Smooth muscle cell (in vitro differentiated cells): ENCODE data around the gene RNF148. TPM values are rescaled to one million over a fixed set of nuclear protein-coding genes. Genes with fewer than 3 reads are reported as not detected.

Experiments
- DNase-seq: peaks from one replicate; lab custom pipeline; 2025; ENCODE audit not compliant: unreplicated experiment; lab: John Stamatoyannopoulos, UW
- H2AFZ ChIP-seq: fragments of 200-600 bp; sonication (generic); 2 replicates; pipeline ENCODE4 v1.6.0; 2016; ENCODE audit warnings: antibody characterized with exemption, low read depth, mild to moderate bottlenecking
- H3F3A ChIP-seq: fragments of 200-600 bp; sonication (generic); 2 replicates; pipeline ENCODE4 v1.6.0; 2017; ENCODE audit warnings: antibody characterized with exemption, low read depth
- H3K27ac ChIP-seq: fragments of 200-600 bp; sonication (generic); 2 replicates; pipeline ENCODE4 v1.5.1; 2016; ENCODE audit warnings: low read depth, mild to moderate bottlenecking
- H3K27me3 ChIP-seq: fragments of 200-600 bp; sonication (generic); 2 replicates; pipeline ENCODE4 v1.6.1; 2016; ENCODE audit warnings: low read depth, mild to moderate bottlenecking
- H3K36me3 ChIP-seq: fragments of 200-600 bp; sonication (generic); 2 replicates; pipeline ENCODE4 v1.5.1; 2016; ENCODE audit warnings: low read depth
- H3K4me1 ChIP-seq: fragments of 200-600 bp; sonication (generic); 2 replicates; pipeline ENCODE4 v1.5.1; 2016; ENCODE audit warnings: low read depth
- H3K4me2 ChIP-seq: fragments of 200-600 bp; sonication (generic); 2 replicates; pipeline ENCODE4 v1.6.0; 2016; ENCODE audit warnings: mild to moderate bottlenecking
- H3K4me3 ChIP-seq: fragments of 200-600 bp; sonication (generic); 2 replicates; pipeline ENCODE4 v1.5.1; 2016; ENCODE audit warnings: mild to moderate bottlenecking
- H3K79me2 ChIP-seq: fragments of 200-600 bp; sonication (generic); 2 replicates; pipeline ENCODE4 v1.6.0; 2016; ENCODE audit warnings: low read depth, mild to moderate bottlenecking
- H3K9ac ChIP-seq: fragments of 200-600 bp; sonication (generic); 2 replicates; pipeline ENCODE4 v1.6.0; 2016; ENCODE audit warnings: low read depth
- H3K9me3 ChIP-seq: fragments of 200-600 bp; sonication (generic); replicated peaks from 2 replicates; pipeline ENCODE4 v1.5.1; 2016; ENCODE audit warnings: low read depth
- H4K20me1 ChIP-seq: fragments of 200-600 bp; sonication (generic); 2 replicates; pipeline ENCODE4 v1.6.0; 2016; ENCODE audit warnings: low read depth
- CTCF ChIP-seq: fragments of 200-600 bp; sonication (generic); IDR thresholded peaks from 2 replicates; pipeline ENCODE4 v1.5.1; 2017; ENCODE audit warnings: borderline replicate concordance, mild to moderate bottlenecking, antibody characterized with exemption; ENCODE audit not compliant: insufficient read depth, poor library complexity, severe bottlenecking
- WGBS: methylation state at CpG from one replicate; pipeline ENCODE4 v1.1.7; 2016; ENCODE audit warnings: low lambda C conversion rate; 5-methylcytosine and 5-hydroxymethylcytosine counted together
- polyA plus RNA-seq: library from polyadenylated mRNA; unstranded; fragments of >200 nt; fragmentation: Nextera tagmentation; extraction: Ambion mirVana; gene quantifications from 2 replicates; pipeline ENCODE4 v1.2.1, GENCODE V29; 2016
- total RNA-seq: library from RNA; depleted of rRNA; stranded (reverse); fragments of >200 nt; gene quantifications from 2 replicates; pipeline ENCODE4 v1.2.3, GENCODE V29; 2014

Gene RNF148
- total and polyA plus RNA-seq, 2 experiments from 2014 or later: not detected

- 59% methylated on average over 1 of the region's 1 CpG for WGBS
- Histone ChIP-seq H3K4me2 (no peak overlapping the region), H3K27ac (no peak overlapping the region)
These were observed 25.6 kb downstream of the RNF148 start for GRCh38 chr7:122677149-122677548.

DNA sequence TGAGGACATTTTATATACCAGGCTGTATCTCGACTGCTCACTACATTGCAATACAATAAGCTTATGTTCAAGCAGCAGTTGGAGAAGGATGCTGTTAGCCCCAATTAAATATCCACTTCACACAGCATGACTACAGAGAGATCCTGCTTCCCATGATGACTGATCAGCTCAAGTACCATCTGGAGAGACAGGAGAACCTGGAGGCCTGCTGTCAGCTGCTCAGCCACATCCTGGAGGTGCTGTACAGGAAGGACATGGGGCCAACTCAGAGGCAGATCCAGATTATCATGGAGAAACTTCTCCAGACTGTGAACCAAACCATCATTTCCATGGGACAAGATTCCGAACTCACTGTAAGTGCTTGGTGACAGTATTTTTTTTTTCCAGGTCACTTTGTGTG lies 26.3 kb downstream of the RNF148 start:
- Histone ChIP-seq H3K79me2 (no peaks in the 10 kb centered on the region), H3K27ac (no peak overlapping the region), H4K20me1 (no peaks in the 10 kb centered on the region), H3K4me3 (no peak overlapping the region), H3K36me3 (no peaks in the 10 kb centered on the region), H3K9ac (no peak overlapping the region), H2AFZ (no peak overlapping the region), H3K9me3 (no peaks in the 10 kb centered on the region), H3K4me2 (no peak overlapping the region), H3K27me3 (no peaks in the 10 kb centered on the region), H3F3A (no peaks in the 10 kb centered on the region), H3K4me1 (no peaks in the 10 kb centered on the region)
- no peak for DNase-seq
- no peak for TF ChIP-seq CTCF
- 94% methylated on average over 2 of the region's 2 CpGs for WGBS

More at GRCh38 chr7:122677149-122677548, 25.6 kb downstream of the RNF148 start:
- H3K4me1 ChIP-seq: no peaks in the 10 kb centered on the region
- no peaks in the 10 kb centered on the region for H3K36me3 ChIP-seq
- no peaks in the 10 kb centered on the region for H3K79me2 ChIP-seq
- H3F3A ChIP-seq: no peaks in the 10 kb centered on the region
- TF ChIP-seq CTCF: no peak
- no peak overlapping the region for H3K4me3 ChIP-seq
- no peak for DNase-seq
- H4K20me1 ChIP-seq: no peaks in the 10 kb centered on the region
- H3K9me3 ChIP-seq: no peaks in the 10 kb centered on the region
- H2AFZ ChIP-seq: no peak overlapping the region
- H3K27me3 ChIP-seq: no peaks in the 10 kb centered on the region
- H3K9ac ChIP-seq: no peak overlapping the region

DNA sequence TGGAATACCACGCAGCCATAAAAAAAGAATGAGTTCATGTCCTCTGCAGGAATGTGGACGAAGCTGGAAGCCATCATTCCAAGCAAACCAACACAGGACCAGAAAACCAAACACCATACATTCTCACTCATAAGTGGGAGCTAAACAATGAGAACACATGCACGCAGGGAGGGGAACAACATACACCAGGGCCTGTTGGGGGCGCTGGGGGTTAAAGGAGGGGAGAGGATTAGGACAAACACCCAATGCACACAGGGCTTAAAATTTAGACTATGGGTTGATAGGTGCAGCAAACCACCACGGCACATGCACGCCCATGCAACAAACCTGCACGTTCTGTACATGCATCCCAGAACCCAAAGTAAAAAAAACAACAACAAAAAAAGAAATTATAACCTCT lies 27.1 kb downstream of the RNF148 start:
- H3K36me3 ChIP-seq: no peaks in the 10 kb centered on the region
- no peaks in the 10 kb centered on the region for H3K27me3 ChIP-seq
- no peak overlapping the region for H3K27ac ChIP-seq
- no peak for DNase-seq
- H3K9me3 ChIP-seq: no peaks in the 10 kb centered on the region
- H3K79me2 ChIP-seq: no peaks in the 10 kb centered on the region
- H3K4me3 ChIP-seq: no peak overlapping the region
- no peaks in the 10 kb centered on the region for H3F3A ChIP-seq
- H4K20me1 ChIP-seq: no peaks in the 10 kb centered on the region
- H3K9ac ChIP-seq: no peak overlapping the region
- no peaks in the 10 kb centered on the region for H3K4me1 ChIP-seq
- 95% methylated on average over 7 of the region's 7 CpGs for WGBS
- no peak for TF ChIP-seq CTCF
- H2AFZ ChIP-seq: no peak overlapping the region
- H3K4me2 ChIP-seq: no peak overlapping the region

DNA sequence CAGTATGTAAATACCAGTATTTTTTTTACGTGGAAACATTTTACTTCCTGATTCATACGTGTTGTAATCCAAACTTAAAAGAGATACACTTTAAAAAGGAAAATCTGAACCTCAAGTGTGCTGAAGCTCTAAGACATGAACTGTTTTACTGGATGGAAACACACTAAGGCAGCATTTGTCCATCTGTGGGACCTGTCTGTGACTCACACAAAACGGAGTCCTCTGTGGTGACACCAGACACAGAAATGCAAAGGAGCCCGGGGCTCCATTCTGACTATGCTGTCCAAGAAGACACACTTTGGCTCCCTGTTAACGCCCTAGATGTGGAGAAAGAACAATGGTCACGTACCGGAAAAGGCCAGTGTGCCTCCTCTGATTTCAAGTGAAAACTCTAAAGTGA lies 27.7 kb downstream of the RNF148 start:
- H3K36me3 ChIP-seq: no peaks in the 10 kb centered on the region
- H3K27me3 ChIP-seq: no peaks in the 10 kb centered on the region
- no peaks in the 10 kb centered on the region for H3F3A ChIP-seq
- no peaks in the 10 kb centered on the region for H3K9me3 ChIP-seq
- no peak overlapping the region for H2AFZ ChIP-seq
- H3K4me1 ChIP-seq: no peaks in the 10 kb centered on the region
- no peak for TF ChIP-seq CTCF
- 56% methylated on average over 7 of the region's 7 CpGs for WGBS
- H3K27ac ChIP-seq: peak overlapping the region; percentile 39
- DNase-seq: no peak
- H3K79me2 ChIP-seq: no peaks in the 10 kb centered on the region
- no peaks in the 10 kb centered on the region for H4K20me1 ChIP-seq
- H3K9ac ChIP-seq: no peak overlapping the region
- peak overlapping the region; percentile 39 for H3K4me2 ChIP-seq
- no peak overlapping the region for H3K4me3 ChIP-seq
